Cardiac muscle cell (in vitro differentiated cells and primary cell): Measurements from ENCODE around the gene CASS4. TPM values are rescaled to one million over a fixed set of nuclear protein-coding genes. Genes with fewer than 3 reads are reported as not detected.

Source experiments
- DNase-seq, 2 donors: peaks; one replicate each; pipeline versions ENCODE4 v3.0.0 to v3.0.0-alpha.2; 2010 to 2017; ENCODE audit warnings: low read depth in 1 of 2, low spot score in 1 of 2
- H3K27ac ChIP-seq: fragments of 200-600 bp; sonication (generic); 2 replicates; pipeline ENCODE4 v1.5.1; 2016
- H3K27me3 ChIP-seq: fragments of 200-600 bp; sonication (generic); 2 replicates; pipeline ENCODE4 v1.6.0; 2016; ENCODE audit warnings: control low read depth
- H3K36me3 ChIP-seq: fragments of 200-600 bp; sonication (generic); 2 replicates; pipeline ENCODE4 v1.5.1; 2016; ENCODE audit warnings: control low read depth
- H3K4me1 ChIP-seq: fragments of 200-600 bp; sonication (generic); 2 replicates; pipeline ENCODE4 v1.8.1; 2017; ENCODE audit warnings: low read depth, mild to moderate bottlenecking, mixed run types
- H3K4me3 ChIP-seq: fragments of 200-600 bp; sonication (generic); 2 replicates; pipeline ENCODE4 v1.5.1; 2016; ENCODE audit warnings: mild to moderate bottlenecking
- H3K9me3 ChIP-seq: fragments of 200-600 bp; sonication (generic); 2 replicates; pipeline ENCODE4 v1.5.1; 2017; ENCODE audit warnings: low read depth, mild to moderate bottlenecking, control low read depth
- CTCF ChIP-seq: IDR thresholded peaks from 2 replicates; pipeline ENCODE4 v1.5.1; 2012; ENCODE audit warnings: low read depth, mild to moderate bottlenecking, low read length
- polyA plus RNA-seq: library from polyadenylated mRNA; unstranded; fragments of >200 nt; fragmentation: Nextera tagmentation; extraction: Ambion mirVana; gene quantifications from 2 replicates; pipeline ENCODE4 v1.2.1, GENCODE V29; 2016
- total RNA-seq: library from RNA; depleted of rRNA; stranded (reverse); fragments of >200 nt; gene quantifications from 2 replicates; pipeline ENCODE4 v1.2.3, GENCODE V29; 2016

CASS4 gene
- total and polyA plus RNA-seq, 2 experiments from 2014 or later = 0.12 TPM; not detected in 1

DNA sequence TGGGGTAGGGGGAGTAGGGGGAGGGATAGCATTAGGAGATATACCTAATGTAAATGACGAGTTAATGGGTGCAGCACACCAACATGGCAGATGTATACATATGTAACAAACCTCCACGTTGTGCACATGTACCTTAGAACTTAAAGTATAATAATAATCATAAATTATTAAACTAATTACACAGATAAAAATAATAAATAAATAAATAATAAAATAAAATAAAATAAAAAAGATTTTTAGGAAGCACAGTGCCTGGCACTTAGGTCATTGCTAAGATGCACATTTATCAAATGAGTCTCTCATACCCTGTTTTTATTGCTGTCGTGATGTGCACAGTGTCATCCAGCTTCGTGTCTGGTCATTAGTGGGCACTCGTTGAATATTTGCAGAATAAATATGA lies 37.4 kb downstream of the CASS4 start:
- no peak for TF ChIP-seq CTCF
- Histone ChIP-seq H3K9me3 (no peaks in the 10 kb centered on the region), H3K27me3 (peaks cover under 1% of the 10 kb centered on the region), H3K27ac (no peak overlapping the region), H3K36me3 (no peaks in the 10 kb centered on the region), H3K4me1 (no peaks in the 10 kb centered on the region), H3K4me3 (no peak overlapping the region)
- DNase-seq = no peak

- DNase-seq = no peak
- TF ChIP-seq CTCF = no peak
- H3K27ac ChIP-seq = no peak overlapping the region
- H3K4me3 ChIP-seq = no peak overlapping the region
- H3K36me3 ChIP-seq = no peaks in the 10 kb centered on the region
- H3K4me1 ChIP-seq = no peaks in the 10 kb centered on the region
- no peaks in the 10 kb centered on the region for H3K9me3 ChIP-seq
- H3K27me3 ChIP-seq = peaks cover 4% of the 10 kb centered on the region
Observed at GRCh38 chr20:56451056-56451765, 39.2 kb downstream of the CASS4 start.

- Histone ChIP-seq H3K9me3 (no peaks in the 10 kb centered on the region), H3K4me3 (no peak overlapping the region), H3K36me3 (no peaks in the 10 kb centered on the region), H3K27me3 (peaks cover 4% of the 10 kb centered on the region), H3K27ac (no peak overlapping the region), H3K4me1 (no peaks in the 10 kb centered on the region)
- no peak for TF ChIP-seq CTCF
- no peak for DNase-seq
Observed at GRCh38 chr20:56453352-56453751, 41.3 kb downstream of the CASS4 start.

GRCh38 chr20:56454754-56455153 lies 42.7 kb downstream of the CASS4 start:
- Histone ChIP-seq H3K36me3 (no peaks in the 10 kb centered on the region), H3K27me3 (peaks cover 11% of the 10 kb centered on the region), H3K27ac (no peak overlapping the region), H3K4me3 (no peak overlapping the region), H3K4me1 (no peaks in the 10 kb centered on the region), H3K9me3 (no peaks in the 10 kb centered on the region)
- no peak for DNase-seq
- TF ChIP-seq CTCF = no peak

DNA sequence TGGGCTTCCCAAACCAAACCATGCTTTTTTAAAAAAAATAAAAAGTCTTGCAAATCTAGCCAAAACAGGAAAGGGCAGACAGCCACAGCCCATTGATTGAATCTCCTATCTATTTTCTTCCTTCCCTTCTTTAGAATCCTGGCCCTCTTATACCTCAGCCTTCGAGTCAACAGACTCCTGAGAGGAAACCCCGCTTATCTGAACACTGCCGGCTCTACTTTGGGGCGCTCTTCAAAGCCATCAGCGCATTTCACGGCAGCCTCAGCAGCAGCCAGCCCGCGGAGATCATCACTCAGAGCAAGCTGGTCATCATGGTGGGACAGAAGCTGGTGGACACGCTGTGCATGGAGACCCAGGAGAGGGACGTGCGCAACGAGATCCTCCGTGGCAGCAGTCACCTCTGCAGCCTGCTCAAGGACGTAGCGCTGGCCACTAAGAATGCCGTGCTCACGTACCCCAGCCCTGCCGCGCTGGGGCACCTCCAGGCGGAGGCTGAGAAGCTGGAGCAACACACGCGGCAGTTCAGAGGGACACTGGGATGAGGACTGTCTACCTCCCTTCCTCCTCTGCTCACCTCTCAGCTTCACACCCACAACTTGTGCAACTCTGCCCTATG lies 46.3 kb downstream of the CASS4 start:
- Histone ChIP-seq H3K36me3 (no peaks in the 10 kb centered on the region), H3K4me1 (no peaks in the 10 kb centered on the region), H3K27me3 (peaks cover 39% of the 10 kb centered on the region), H3K27ac (no peak overlapping the region), H3K4me3 (no peak overlapping the region), H3K9me3 (no peaks in the 10 kb centered on the region)
- DNase-seq = no peak
- no peak for TF ChIP-seq CTCF
